NCI-H69 (cell line): ENCODE measurements around the gene TRIM62.
"Not testable (repeated sequence)": the region's sequence is repeated elsewhere in the genome, so short reads cannot be mapped to it uniquely, and the experiment has no call there.

ENCODE experiments used
- DNase-seq: peaks from one replicate; lab custom pipeline; 2025; lab: John Stamatoyannopoulos, UW

TRIM62 gene

DNA sequence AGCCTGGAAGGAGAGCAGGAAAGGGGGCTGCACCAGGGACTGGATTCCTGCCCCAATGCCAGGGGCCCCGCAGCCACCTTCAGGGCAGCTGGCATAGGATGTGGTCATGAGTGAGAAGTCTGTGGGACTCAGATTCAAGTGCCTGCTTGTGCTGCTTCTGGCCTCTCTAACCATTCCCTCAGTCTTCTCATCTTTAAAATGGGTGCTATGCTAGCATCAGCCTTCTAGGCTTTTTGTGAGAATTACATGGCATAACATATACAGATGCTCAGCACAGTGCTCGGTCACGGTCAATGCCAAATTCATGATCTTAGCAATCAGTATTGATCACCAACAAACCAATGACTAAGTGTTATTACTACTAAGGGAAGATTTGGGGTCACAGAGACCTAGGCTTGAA, 23.5 kb downstream of the TRIM62 start:
- DNase-seq: no peak

DNA sequence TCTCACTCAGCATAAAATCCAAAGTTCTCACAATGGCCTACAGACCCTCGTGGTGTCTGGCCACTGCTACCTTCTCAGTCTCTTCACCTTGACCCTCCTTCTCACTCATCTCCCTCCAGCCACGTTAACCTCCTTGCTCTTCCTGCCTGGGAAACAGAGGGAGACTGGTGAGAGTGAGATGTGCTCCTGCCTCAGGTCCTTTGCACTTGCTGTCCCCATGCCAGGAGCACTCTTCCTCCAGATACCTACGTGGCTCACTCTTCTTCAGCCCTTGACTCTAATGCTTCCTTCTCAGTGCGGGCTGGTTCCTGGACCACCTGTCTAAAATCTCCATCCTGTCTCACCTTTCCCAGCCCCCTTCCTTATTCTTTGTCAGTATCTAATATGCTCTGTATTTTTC, 24.7 kb downstream of the TRIM62 start:
- DNase-seq: no peak

DNA sequence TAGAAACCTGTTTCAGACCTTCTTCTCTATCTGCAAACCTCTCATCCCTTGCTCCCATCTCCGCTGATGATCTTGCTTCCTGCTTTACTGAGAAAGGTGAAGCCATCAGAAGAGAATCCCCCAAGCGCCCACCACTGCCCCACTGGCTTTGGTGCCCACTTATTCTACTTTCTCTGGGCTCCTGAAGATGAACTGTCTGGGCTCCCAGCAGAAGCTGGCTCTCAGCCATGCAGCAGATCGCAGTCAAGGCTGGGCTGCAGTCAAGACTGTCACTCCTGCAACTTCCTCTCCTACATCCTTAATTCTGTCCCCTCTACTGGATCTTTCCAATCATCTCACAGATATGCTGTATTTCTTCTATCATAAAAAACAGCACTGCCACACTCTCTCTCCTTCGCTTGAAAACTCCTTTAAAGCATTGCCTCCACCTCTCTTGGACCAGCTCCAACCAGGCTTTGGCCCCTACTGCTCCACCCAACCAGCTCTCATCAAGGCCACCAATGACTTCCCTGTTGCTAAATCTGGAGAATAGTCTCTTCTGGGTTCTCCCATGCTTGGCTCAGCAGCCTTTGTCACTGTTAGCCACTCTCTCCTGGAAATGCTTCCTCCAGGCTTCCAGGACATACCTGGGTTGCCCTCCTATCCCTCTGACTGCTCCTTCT, 25.8 kb downstream of the TRIM62 start:
- DNase-seq: peak; percentile 9

DNA sequence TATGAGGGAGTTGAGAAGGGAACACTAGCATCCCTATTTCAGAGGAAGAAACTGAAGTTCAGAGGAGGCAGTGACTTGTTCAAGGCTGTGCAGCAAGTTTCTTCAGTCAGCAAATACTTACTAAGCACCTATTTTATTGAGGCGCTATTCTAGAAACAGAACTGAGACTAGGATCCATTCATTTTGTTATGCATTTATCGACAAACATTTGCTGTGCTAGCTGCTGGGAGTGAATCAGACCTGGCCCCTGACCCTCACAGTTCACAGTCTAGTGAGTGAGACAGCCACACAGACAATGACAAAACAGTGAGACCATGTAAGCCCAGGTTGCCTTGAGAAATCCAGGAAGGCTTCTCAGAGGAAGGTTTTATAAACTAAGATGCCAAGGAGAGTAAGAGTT, 28.2 kb downstream of the TRIM62 start:
- no peak for DNase-seq

DNA sequence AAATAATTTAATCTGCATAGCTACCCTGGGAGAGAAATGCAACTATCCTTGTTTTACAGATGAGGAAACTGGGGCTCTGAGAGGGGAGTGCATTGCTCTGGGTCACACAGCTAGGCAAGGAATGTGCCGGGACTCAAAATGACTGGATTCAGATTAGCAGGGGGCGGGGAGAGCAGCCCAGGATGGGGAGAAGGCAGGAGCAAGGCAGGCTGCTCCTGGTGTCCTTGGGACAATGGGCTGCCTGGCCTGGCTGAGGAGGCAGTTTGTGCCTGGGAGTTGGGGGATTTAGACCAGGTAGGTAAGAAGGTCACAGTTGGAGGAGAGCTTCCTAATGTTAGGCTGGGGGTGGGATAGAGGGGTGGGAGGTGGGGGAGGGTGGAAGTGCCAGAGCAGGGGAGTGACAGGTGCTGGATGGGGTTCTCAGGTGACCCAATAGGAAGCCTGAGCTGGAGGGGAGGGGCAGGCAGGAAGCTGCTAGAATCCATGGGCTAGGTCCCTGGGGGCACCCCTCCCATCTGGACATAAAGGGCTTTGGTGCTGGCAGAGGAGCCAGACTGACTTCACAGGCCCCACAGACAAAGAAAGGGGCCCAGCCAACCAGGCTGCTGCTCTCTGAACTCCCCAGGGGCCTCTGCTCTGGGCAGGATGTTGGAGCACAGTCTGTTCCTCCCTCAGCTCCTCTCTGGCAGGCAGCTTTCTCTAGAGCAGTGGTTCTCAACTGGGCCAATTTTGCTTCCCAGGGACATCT, 29.0 kb downstream of the TRIM62 start:
- DNase-seq: peak; percentile 95

DNA sequence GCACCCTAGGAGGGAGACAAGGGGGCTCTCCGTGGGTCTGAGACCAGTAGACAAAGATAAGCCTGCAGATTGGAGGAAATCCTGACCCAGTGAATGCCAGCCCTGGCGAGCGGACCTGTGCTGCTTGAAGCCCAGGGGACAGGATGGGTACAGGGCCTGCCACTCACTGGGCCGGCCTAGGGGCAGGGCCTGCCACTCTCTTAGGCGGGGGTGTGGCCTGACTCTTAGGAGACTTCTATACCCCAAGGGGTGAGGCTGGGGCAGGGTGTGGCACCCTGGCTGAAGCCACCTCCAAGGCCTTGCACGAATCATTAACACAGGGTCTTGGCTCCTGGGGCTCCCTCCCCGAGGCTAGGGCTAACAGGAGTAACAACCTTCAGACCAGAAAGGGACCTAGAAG, 30.7 kb downstream of the TRIM62 start:
- DNase-seq: no peak

DNA sequence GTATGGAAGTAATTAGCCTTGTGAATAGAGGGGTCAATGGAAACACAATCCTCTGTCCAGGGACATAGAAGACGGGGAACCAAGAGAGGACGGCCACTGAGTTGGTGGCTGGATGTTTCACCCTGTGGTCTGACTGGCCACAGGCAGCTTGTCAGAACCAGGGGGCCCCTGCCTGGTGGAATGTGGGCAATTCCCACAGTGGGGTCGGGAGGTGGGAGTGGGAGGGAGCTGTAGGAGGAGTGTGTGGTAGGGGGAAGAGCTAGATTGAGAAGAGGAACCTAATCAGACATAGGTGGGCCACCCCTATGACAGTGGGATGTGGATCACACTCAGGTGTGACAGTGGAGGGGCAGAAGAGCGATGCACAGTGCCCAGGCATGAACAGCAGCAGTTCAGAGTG, 31.3 kb downstream of the TRIM62 start:
- DNase-seq: no peak

DNA sequence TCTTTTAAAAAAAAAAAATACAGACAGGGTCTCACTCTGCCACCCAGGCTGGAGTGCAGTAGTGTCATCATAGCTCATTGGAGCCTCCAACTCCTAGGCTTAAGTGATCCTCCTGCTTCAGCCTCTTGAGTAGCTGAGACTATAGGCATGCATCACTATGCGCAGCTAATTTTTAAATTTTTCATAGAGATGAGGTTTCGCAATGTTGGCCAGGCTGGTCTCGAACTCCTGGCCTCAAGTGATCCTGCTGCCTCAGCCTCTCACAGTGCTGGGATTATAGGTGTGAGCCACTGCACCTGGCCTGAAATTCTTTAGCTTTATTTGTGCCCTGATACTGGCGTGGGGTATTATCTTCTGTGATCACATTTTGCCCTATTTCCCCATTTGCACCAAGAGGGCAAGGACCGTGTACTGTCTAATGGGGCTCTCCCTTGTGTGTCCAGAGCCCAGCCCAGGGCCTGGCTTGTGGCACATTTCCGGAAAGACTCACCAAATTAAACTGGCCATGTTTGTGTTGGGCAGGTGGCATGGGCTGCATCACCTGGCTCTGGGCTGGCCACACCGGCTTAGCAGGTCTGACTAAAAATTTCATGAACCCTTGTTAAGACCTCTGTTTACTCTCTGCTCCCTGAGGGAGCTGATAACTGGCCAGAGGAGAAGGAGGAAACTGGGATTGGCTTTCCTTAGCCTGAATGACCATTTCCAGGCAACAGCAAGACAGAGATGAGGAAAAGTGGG, 32.2 kb downstream of the TRIM62 start:
- no peak for DNase-seq

DNA sequence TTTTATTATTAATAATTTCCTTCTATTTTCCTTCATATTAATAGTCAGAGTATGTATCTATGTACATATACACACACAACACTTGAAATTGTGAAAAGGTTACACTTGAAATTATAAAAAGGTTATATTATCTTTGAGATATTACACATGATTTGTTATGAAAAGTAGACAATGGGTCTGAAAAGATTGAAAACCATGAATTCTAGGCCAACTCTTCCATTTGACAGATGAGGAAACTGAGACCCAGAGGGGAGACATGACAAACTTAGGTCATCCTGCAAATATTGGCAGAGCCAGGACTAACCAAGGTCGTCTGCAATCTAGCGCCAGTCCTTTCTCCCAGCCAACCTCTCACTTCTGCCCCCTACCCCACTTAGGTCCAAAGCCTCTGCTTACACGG, 33.2 kb downstream of the TRIM62 start:
- DNase-seq: no peak

DNA sequence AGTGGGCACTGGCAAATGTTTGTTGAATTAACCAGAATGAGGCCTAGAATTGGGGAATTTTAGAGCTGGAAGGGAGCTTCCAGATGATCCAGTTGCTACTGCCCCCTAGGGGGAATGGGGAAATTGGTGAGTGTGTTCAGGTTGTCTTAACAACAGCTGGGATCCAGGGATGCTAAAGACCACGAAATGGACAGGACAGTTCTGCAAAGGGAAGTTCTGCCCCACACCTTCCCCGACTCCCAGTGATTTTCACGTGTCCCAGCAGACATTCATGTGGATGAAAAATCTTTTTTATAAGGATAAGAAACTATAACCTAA, 33.9 kb downstream of the TRIM62 start:
- DNase-seq: peak; percentile 14

DNA sequence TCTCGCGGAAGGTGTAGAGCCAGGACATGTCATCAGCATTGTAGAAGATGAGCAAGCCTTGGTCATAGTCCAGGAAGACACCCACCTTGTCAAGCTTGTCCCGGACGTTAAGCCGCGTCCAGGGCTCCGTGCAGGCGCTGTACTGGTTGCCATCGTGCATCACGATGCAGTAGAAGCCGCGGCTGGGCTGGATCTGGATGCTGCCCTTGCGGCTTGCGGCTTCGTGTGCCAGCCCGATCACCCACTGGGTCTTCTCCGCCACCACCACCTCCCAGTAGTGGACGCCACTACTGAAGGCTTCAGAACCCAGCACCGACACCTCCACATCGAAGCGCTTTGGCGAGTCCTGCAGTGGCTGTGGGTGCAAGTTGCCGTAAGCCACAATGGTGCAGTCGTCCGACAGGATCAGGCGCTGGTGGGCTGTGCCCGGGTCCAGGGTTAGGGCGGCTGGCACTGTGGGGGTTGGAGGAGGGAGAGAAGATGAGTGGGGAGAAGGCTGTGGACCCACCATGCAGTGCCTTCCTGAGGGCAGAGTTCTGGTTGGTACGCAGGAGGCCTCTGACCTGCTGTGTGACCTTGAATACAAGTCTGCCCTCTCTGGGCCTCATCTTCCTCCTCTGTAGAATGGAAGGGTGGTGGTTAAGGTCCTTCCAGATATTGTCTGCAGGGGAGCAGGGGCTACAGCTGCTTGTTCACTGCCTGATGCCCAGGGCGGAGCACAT, 34.4 kb downstream of the TRIM62 start:
- DNase-seq: no peak

DNA sequence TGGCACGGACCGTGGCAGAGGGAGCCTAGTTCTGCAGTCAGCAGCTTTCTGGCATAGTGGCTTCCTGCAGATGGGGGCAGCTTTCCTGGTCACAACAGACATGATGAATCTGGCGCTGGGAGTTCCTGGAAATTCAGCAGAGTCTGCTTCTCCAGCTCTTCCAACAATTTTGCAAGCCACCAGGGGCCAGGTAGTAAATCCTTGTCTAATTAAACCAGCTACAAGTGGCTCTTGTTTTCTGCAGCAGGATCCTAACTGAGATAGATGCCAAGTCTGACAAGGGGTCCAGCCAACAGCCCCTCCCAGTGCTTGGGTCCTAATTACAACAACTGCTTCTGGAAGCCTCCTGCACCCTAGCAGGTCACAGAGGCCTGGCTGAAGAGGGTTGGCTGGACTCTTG, 35.8 kb downstream of the TRIM62 start:
- DNase-seq: no peak

DNA sequence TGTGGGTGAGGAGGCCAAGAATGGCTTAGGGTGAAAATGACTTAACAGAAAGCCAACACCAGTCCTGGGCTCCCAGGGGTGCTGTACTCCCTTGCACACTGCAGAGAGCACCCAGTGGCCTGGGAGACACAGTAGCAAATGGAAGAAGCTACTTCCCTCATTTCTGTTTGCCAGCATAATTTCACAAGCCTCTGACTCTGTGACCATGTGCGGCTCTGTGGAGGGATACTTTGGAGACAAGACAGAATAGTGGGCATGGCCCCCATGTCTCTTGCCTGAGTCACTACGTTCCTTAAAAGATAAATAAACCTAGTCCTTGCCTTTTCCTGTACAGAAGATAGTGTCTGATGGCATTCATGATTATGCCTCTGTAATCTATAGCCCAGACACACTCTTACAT, 38.1 kb downstream of the TRIM62 start:
- no peak for DNase-seq

DNA sequence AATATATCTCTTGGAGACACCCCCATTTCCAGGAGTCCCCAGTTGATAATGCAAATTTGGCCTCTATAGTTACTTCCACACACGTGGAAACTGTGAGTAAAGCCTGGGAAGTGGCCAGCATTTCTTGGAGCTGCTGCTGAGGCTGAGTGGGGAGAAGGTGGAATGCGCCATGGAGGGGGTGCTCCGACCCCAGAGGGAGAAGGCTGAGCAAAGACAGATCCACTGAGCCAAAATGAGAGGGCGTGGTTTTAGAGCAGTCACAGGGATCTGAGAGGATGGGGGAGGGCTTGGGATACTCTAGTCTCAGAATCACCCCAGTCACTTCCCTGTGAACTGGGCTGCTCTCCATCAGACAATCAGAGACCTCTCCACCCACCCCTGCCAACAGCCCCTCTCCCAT, 38.7 kb downstream of the TRIM62 start:
- DNase-seq: no peak

DNA sequence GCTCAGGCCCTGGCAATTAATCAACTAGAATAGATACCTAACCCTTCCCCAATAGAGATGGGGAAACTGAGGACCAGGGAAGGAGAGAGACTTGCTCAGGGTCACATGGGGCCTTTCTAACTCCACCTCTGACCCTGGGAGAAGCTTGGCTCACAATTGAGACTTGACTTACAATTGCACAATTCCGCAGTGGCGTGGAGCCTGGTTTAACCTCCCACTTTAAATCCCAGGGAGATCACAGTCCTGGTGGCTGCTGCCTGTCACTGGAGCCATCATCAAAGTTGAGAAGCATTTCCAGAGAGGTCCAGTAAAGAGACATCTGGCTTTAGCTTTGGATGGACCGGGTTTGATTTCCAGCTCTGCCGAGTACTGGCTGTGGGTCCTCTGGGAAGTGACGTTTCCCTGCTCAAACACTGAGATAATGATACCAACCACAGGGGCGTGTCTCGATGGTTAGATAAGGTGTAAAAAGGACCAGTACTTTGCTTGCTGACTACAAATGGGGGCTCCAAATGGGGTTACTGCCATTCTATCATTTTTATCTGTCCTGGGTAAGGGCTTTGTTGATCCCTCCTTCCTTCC, 39.3 kb downstream of the TRIM62 start:
- no peak for DNase-seq

DNA sequence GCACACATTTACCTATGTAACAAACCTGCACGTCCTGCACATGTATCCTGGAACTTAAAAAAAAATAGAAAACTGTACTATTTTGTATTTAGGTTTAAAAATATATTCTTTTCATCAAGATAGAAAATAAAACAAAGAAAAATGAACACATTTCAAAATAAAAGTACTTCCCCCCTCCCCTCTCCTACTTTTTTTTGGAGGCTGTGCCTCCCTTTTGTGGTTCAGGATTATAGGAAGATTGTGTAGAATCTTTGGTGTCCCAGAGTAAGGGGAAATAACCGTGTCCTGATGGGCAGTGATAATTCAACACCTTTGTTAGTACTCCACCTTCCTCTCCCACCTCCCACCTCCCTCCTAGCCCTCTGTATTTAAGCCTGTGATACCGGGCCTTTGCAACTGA, 40.1 kb downstream of the TRIM62 start:
- no peak for DNase-seq

DNA sequence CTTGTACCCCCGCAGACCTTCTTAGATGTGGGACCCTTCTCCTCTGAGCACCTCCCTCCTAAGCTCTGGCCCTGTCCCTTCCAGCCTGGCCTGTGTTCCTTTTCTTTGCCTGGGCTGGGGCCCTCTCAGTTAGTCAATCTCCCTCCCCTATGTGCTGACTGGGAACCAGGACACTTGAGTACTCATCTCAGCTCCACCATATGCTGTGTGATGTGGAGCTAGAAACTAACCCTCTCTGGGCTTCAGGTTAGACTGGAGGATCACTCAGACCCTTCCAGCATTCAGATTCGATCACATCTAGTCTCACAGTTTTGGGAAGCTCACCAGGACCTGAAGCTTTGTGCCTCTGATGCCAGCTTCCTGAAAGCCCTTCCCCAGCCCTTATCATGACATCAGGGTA, 40.6 kb downstream of the TRIM62 start:
- no peak for DNase-seq

DNA sequence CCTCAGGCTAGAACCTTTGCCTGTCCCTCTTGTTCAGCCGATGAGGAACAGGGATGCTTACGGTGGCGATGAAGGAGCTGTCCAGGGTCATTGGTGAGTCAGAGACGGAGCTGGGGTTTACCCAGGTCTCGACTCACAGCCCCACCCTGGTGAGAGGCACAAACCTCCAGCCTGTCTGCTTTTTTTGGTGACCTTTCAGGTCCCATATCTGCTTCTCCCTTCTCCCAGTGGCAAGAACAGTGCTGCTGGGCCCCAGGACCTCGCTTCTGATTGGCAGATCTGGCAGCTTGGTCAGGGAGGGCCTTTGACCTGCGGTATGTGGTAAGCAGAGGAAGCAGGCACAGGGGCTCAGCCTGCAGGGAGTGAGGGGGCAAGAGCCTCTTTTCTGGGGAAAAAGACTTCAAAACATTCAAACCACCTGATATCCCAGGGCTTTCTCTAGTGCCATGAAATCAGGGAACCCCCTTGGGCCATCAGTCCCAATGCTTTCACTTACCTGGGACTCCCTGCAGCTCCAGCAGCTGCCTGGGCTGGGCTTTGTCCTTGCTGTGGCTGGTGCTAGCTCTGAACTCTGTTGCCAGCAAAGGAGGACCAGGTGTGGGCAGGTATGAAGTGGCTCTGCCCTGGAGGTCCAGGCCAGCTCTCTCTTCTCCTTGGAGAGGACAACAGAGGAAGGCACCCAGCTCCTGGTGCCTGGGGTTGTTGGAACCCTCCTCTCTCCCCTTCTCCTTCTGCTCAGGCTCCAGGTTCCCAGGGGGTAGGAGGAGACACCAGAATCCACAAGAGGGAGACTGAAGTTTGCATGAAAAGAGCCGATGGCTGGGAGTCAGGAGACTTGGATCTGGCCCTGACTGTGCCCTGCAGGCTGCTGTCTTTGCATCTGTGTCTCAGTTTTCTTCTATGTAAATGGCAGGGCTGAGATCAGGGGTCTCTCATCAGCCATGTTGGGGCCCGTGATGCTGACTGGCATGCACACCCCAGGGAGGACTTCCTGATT, 41.4 kb downstream of the TRIM62 start:
- DNase-seq: peak; percentile 34

DNA sequence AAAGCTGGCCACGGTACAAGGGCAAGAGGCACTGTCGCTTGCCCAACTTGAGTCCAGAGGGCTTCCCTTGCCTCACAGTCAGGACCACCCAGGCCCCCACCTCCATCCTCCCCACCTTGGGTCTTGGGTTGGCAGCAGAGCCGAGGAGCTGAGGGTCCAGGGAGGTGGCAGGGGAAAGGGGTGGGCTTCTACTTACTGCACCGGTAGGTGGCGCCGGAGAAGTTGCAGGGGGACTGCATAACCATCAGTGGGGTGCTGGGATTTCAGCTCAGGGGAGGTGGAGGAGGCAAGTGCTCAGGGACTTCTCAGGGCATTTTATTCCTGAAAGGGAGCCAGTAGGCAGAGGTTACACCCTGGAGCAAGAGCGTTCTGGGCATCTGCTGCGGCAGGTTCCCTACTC, 44.0 kb downstream of the TRIM62 start:
- peak; percentile 64 for DNase-seq

DNA sequence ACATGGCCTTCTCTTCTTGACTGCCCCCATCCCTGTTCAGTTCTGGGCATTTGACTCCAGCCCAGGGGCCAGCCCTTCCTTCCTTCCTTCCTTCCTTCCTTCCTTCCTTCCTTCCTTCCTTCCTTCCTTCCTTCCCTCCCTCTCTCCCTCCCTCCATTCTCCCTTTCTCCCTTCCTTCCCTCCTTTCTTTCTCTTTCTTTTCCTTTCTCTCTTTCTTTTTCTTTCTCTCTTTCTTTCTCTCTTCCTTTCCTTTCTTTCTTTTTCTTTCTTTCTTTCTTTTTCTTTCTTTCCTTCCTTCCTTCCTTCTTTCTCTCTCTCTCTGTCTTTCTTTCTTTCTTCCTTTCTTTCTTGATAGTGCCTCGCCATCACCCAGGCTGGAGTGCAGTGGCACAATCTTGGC, 45.8 kb downstream of the TRIM62 start:
- DNase-seq: not testable (repeated sequence)

DNA sequence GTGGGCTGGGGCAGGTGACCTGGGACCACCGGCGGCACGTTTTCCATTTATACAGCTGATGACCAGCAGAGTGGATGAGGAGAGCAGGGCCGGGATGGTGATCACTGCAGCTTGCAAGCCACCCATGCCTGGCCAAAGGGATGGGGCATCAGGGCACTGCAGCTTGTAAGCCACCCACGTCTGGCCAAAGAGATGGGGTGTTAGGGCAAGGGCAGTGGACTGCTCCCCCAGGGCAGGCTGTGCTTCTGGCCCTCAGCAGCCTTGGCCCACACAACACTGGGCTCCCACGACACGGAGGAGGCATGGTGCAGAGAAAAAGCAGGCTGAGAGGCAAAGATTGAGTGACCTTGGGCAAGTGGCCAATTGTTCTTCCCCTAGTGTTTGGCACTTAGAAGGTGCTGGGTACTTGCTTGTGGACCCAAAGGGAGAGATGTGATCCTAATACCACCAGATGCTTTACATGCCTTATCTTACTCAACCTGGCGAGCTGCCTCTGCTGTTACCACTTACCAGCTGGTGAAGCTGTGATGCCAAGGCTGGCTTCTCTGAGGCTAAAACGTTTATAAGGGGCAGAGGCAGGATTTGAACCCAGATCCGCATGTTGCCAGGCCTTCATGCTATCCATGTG, 48.3 kb downstream of the TRIM62 start:
- DNase-seq: no peak
